ENCODE data around the gene TAS2R19. TPM values are rescaled to one million over a fixed set of nuclear protein-coding genes. Genes with fewer than 3 reads are reported as not detected.
A peak's percentile ranks its signal among the peaks of the same experiment; 100 is the strongest.
"Not testable (repeated sequence)": the region's sequence is repeated elsewhere in the genome, so short reads cannot be mapped to it uniquely, and the experiment has no call there.

Gene TAS2R19
- total and polyA plus RNA-seq, 9 donors, result 0.45 to 8.2 (median 3.3) TPM

- TF ChIP-seq CTCF (IDR thresholded peaks at IDR 0.05), result no peak
- no peak for TF ChIP-seq EP300 (IDR thresholded peaks at IDR 0.05)
- no peak for TF ChIP-seq POLR2A (IDR thresholded peaks at IDR 0.05)
- Histone ChIP-seq H3K27ac (no peak overlapping the region), H3K36me3 (no peaks in the 10 kb centered on the region), H3K27me3 (no peaks in the 10 kb centered on the region), H3K4me3 (no peak overlapping the region), H3K4me1 (ENCODE audit: insufficient read depth) (no peaks in the 10 kb centered on the region), H3K9me3 (no peaks in the 10 kb centered on the region)
- WGBS, 3 donors, result 53 to 58% (median 55%) methylated on average over 2 of the region's 2 CpGs
- peak in 2 of 5 donors; percentile 18 to 27 for DNase-seq
- intact Hi-C loops (cut with DNase I), result no loop called here
These were observed 45.1 kb upstream of the TAS2R19 start for GRCh38 chr12:11067514-11067913.

GRCh38 chr12:11062194-11062593 is 39.8 kb upstream of the TAS2R19 start, which contains the start of gene TAS2R46:
TAS2R46 (minus strand) TSS chr12:11062294; CDS start chr12:11062294, 0 bp downstream.
- H3K4me1 ChIP-seq (ENCODE audit: insufficient read depth); H3K36me3 ChIP-seq; H3K4me3 ChIP-seq; H3K27ac ChIP-seq; DNase-seq; intact Hi-C loops (cut with DNase I); H3K9me3 ChIP-seq; H3K27me3 ChIP-seq: not testable (repeated sequence)
- whole genome bisulfite sequencing, 3 donors, result 76 to 77% (median 77%) methylated on average over 1 of the region's 1 CpG

- H3K4me3 ChIP-seq, result no peak overlapping the region
- no peak overlapping the region for H3K27ac ChIP-seq
- no peaks in the 10 kb centered on the region for H3K4me1 ChIP-seq (ENCODE audit: insufficient read depth)
- H3K9me3 ChIP-seq, result no peaks in the 10 kb centered on the region
- H3K36me3 ChIP-seq, result no peaks in the 10 kb centered on the region
- TF ChIP-seq CTCF (IDR thresholded peaks at IDR 0.05), result no peak
- no peak for TF ChIP-seq EP300 (IDR thresholded peaks at IDR 0.05)
- TF ChIP-seq POLR2A (IDR thresholded peaks at IDR 0.05), result no peak
- H3K27me3 ChIP-seq, result no peaks in the 10 kb centered on the region
- intact Hi-C loops (cut with DNase I), result no loop called here
- DNase-seq, result no peak
These were observed 37.4 kb upstream of the TAS2R19 start for GRCh38 chr12:11059784-11060183.

GRCh38 chr12:11059041-11059440 is 36.6 kb upstream of the TAS2R19 start:
- H3K36me3 ChIP-seq, result no peaks in the 10 kb centered on the region
- intact Hi-C loops (cut with DNase I), result no loop called here
- no peaks in the 10 kb centered on the region for H3K4me1 ChIP-seq (ENCODE audit: insufficient read depth)
- TF ChIP-seq POLR2A (IDR thresholded peaks at IDR 0.05) (no peak), CTCF (IDR thresholded peaks at IDR 0.05) (no peak), EP300 (IDR thresholded peaks at IDR 0.05) (no peak)
- no peak overlapping the region for H3K4me3 ChIP-seq
- no peaks in the 10 kb centered on the region for H3K9me3 ChIP-seq
- no peak for DNase-seq
- no peak overlapping the region for H3K27ac ChIP-seq
- H3K27me3 ChIP-seq, result no peaks in the 10 kb centered on the region
- 98 to 100% (median 99%) methylated on average over 3 of the region's 3 CpGs for WGBS, 3 donors

GRCh38 chr12:11055306-11055705 is 32.9 kb upstream of the TAS2R19 start:
- H3K9me3 ChIP-seq, result no peaks in the 10 kb centered on the region
- no peaks in the 10 kb centered on the region for H3K4me1 ChIP-seq (ENCODE audit: insufficient read depth)
- H3K27me3 ChIP-seq, result no peaks in the 10 kb centered on the region
- DNase-seq, result no peak
- no peak overlapping the region for H3K4me3 ChIP-seq
- intact Hi-C loops (cut with DNase I), result no loop called here
- TF ChIP-seq EP300 (IDR thresholded peaks at IDR 0.05) (no peak), POLR2A (IDR thresholded peaks at IDR 0.05) (no peak), CTCF (IDR thresholded peaks at IDR 0.05) (no peak)
- H3K27ac ChIP-seq, result no peak overlapping the region
- WGBS, 3 donors, result 39 to 82% (median 49%) methylated on average over 2 of the region's 2 CpGs
- no peaks in the 10 kb centered on the region for H3K36me3 ChIP-seq

GRCh38 chr12:11049806-11050531 is 27.5 kb upstream of the TAS2R19 start:
- H3K4me1 ChIP-seq (ENCODE audit: insufficient read depth); H3K36me3 ChIP-seq; H3K27me3 ChIP-seq; H3K27ac ChIP-seq; H3K4me3 ChIP-seq; H3K9me3 ChIP-seq; intact Hi-C loops (cut with DNase I); DNase-seq: not testable (repeated sequence)
- WGBS, 3 donors, result 96 to 99% (median 98%) methylated on average over 7 of the region's 7 CpGs

GRCh38 chr12:11041366-11041765 is 18.9 kb upstream of the TAS2R19 start:
- DNase-seq; H3K4me3 ChIP-seq; intact Hi-C loops (cut with DNase I); H3K4me1 ChIP-seq (ENCODE audit: insufficient read depth); H3K9me3 ChIP-seq; H3K27me3 ChIP-seq; H3K27ac ChIP-seq; H3K36me3 ChIP-seq: not testable (repeated sequence)
- WGBS, 3 donors, result 82 to 96% (median 95%) methylated on average over 2 of the region's 2 CpGs
